ENCODE measurements around the gene SLAMF1.

DNA sequence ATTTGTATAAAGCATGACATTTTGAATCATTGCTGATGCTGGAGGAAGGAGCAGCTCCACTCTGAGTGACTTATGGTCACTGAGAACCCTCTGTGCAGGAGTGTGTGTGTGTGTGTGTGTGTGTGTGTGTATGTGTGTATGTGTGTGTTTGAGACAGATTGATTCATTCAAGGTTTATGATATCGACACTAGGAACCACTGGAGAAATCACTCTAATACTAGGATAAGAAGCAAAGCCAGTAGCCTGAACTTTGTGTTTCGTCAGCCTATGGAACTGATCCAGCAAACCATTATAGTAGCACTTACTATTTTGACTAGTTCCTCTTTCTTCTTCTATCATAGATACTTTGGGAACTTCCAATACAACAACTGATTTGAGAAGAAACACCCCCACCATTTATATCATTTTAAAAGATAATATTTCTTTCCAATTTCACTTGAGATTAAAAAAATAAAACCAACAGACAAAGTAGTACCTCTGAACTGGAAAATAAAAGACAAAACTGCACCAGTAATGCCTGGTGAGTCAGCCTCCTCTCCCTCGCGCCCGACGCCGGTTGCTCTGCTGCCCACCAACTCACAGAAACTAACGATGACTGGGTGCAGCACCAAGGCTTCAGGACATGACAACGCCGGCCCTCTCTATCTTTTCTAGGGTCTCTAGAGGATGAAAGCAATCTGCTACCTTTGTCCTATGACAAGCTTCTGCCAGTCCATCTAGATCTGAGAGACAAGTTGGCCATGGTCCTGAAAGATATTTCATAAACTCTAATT, 20.9 kb downstream of the SLAMF1 start:
- TF ChIP-seq EZH2 (IDR thresholded peaks at IDR 0.05; ENCODE audit: low read depth, unreplicated experiment) (no peak), CREB1 (CRISPR knock-in tag; IDR thresholded peaks at IDR 0.05; ENCODE audit: low read depth) (no peak)
- TF ChIP-seq, protein P1, sequence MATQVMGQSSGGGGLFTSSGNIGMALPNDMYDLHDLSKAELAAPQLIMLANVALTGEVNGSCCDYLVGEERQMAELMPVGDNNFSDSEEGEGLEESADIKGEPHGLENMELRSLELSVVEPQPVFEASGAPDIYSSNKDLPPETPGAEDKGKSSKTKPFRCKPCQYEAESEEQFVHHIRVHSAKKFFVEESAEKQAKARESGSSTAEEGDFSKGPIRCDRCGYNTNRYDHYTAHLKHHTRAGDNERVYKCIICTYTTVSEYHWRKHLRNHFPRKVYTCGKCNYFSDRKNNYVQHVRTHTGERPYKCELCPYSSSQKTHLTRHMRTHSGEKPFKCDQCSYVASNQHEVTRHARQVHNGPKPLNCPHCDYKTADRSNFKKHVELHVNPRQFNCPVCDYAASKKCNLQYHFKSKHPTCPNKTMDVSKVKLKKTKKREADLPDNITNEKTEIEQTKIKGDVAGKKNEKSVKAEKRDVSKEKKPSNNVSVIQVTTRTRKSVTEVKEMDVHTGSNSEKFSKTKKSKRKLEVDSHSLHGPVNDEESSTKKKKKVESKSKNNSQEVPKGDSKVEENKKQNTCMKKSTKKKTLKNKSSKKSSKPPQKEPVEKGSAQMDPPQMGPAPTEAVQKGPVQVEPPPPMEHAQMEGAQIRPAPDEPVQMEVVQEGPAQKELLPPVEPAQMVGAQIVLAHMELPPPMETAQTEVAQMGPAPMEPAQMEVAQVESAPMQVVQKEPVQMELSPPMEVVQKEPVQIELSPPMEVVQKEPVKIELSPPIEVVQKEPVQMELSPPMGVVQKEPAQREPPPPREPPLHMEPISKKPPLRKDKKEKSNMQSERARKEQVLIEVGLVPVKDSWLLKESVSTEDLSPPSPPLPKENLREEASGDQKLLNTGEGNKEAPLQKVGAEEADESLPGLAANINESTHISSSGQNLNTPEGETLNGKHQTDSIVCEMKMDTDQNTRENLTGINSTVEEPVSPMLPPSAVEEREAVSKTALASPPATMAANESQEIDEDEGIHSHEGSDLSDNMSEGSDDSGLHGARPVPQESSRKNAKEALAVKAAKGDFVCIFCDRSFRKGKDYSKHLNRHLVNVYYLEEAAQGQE (IDR thresholded peaks at IDR 0.05; ENCODE audit: unreplicated experiment), result no peak

Data from GM23338 (cell line).